Tibial nerve (tissue), 4 donors: Measurements from ENCODE around the gene FHOD1. TPM values are rescaled to one million over a fixed set of nuclear protein-coding genes. Genes with fewer than 3 reads are reported as not detected.

Experiments
- DNase-seq, 2 donors: peaks; one replicate each; pipeline ENCODE4 v3.0.0-alpha.2; 2019; ENCODE audit warnings: low spot score in 2 of 2
- H3K27ac ChIP-seq, 4 donors: fragments of 200-600 bp; sonication (generic) in 3 of 4; one replicate each; pipeline ENCODE4 v1.5.1; 2017 to 2019; ENCODE audit warnings: mild to moderate bottlenecking in 1 of 4
- H3K27me3 ChIP-seq, 2 donors: fragments of 200-600 bp; sonication (generic) in 1 of 2; one replicate each; pipeline versions ENCODE4 v1.5.1 to v1.6.0; 2017 to 2019
- H3K36me3 ChIP-seq, 3 donors: fragments of 200-600 bp; sonication (generic); one replicate each; pipeline ENCODE4 v1.5.1; 2018 to 2019
- H3K4me1 ChIP-seq, 4 donors: fragments of 200-600 bp; sonication (generic) in 3 of 4; one replicate each; pipeline ENCODE4 v1.5.1; 2017 to 2019
- H3K4me3 ChIP-seq, 4 donors: fragments of 200-600 bp; sonication (generic) in 3 of 4; one replicate each; pipeline ENCODE4 v1.5.1; 2017 to 2019; ENCODE audit warnings: mild to moderate bottlenecking in 1 of 4, moderate library complexity in 1 of 4
- H3K9me3 ChIP-seq, 4 donors: fragments of 200-600 bp; sonication (generic) in 3 of 4; one replicate each; pipeline ENCODE4 v1.5.1; 2017 to 2019
- EP300 ChIP-seq, 2 donors: sonication (generic); formaldehyde crosslinking; IDR thresholded peaks; one replicate each; pipeline ENCODE4 v1.6.1; 2017; ENCODE audit warnings: antibody characterized with exemption in 2 of 2, mild to moderate bottlenecking in 1 of 2
- POLR2A ChIP-seq, 2 donors: fragments of 450-650 bp; IDR thresholded peaks; one replicate each; pipeline ENCODE4 v1.6.1; 2017; ENCODE audit warnings: antibody characterized with exemption in 2 of 2, mild to moderate bottlenecking in 2 of 2, moderate library complexity in 2 of 2
- WGBS, 2 donors: methylation state at CpG; one replicate each; pipeline ENCODE4 v1.1.5; 2018; 5-methylcytosine and 5-hydroxymethylcytosine counted together
- total RNA-seq, 4 donors: library from RNA; depleted of rRNA; stranded (reverse); fragments of >200 nt; gene quantifications; one replicate each; pipeline ENCODE4 v1.1.0, GENCODE V29; 2016
- TF ChIP-seq, protein P1 (sequence below), 5 experiments: fragments of 200-600 bp in 3 of 5; fragments of 450-650 bp in 2 of 5; sonication (generic) in 3 of 5; IDR thresholded peaks; one replicate each; pipeline ENCODE4 v1.5.1; 2016 to 2019; ENCODE audit warnings: antibody characterized with exemption in 5 of 5, mild to moderate bottlenecking in 3 of 5, moderate library complexity in 2 of 5

Gene FHOD1
- total RNA-seq, 4 donors from 2014 or later = 17.3 to 45.3 (median 25.5) TPM

- H3K27me3 ChIP-seq = no peaks in the 10 kb centered on the region
- TF ChIP-seq POLR2A (IDR thresholded peaks at IDR 0.05) (no peak), EP300 (IDR thresholded peaks at IDR 0.05) (no peak)
- TF ChIP-seq, protein P1, sequence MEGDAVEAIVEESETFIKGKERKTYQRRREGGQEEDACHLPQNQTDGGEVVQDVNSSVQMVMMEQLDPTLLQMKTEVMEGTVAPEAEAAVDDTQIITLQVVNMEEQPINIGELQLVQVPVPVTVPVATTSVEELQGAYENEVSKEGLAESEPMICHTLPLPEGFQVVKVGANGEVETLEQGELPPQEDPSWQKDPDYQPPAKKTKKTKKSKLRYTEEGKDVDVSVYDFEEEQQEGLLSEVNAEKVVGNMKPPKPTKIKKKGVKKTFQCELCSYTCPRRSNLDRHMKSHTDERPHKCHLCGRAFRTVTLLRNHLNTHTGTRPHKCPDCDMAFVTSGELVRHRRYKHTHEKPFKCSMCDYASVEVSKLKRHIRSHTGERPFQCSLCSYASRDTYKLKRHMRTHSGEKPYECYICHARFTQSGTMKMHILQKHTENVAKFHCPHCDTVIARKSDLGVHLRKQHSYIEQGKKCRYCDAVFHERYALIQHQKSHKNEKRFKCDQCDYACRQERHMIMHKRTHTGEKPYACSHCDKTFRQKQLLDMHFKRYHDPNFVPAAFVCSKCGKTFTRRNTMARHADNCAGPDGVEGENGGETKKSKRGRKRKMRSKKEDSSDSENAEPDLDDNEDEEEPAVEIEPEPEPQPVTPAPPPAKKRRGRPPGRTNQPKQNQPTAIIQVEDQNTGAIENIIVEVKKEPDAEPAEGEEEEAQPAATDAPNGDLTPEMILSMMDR (IDR thresholded peaks at IDR 0.05) = no peak
Observed at GRCh38 chr16:67275321-67275720, 28.0 kb upstream of the FHOD1 start.

DNA sequence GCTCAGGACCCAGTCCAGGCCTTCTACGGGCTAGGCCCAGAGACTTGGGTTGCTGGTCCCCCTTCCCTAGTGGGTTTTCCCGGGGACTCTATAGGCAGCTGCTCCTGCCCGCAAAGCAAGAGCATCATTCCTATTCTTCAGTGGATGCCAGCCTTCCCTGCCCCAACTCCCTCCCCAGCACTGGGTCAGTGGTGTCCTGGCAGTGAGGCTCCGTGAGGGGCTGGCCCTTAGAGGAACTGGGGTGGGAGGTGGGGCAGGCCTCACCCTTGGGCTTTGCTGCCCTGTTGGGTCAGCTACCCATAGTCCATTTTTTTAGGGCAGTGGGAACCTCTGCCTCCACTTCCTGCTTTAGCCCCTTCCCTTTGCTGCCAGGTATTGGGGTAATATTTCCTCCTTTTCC, 24.2 kb upstream of the FHOD1 start:
- WGBS, 2 donors = 83 to 85% methylated on average over 4 of the region's 4 CpGs
- Histone ChIP-seq H3K27me3 (no peaks in the 10 kb centered on the region), H3K4me3 (no peak overlapping the region), H3K27ac (no peak overlapping the region), H3K4me1 (peaks cover 0 to 24% (median 0%) of the 10 kb centered on the region in 4 donors), H3K36me3 (peaks cover 0 to 18% (median 0%) of the 10 kb centered on the region in 3 donors), H3K9me3 (no peaks in the 10 kb centered on the region)
- no peak for DNase-seq
- no peak for TF ChIP-seq EP300 (IDR thresholded peaks at IDR 0.05)
- TF ChIP-seq, protein P1 (IDR thresholded peaks at IDR 0.05) = no peak
- TF ChIP-seq POLR2A (IDR thresholded peaks at IDR 0.05) = no peak

More at GRCh38 chr16:67275321-67275720, 28.0 kb upstream of the FHOD1 start:
- H3K4me1 ChIP-seq = peaks cover 0 to 35% (median 20%) of the 10 kb centered on the region in 4 donors
- no peak for DNase-seq
- H3K9me3 ChIP-seq = no peaks in the 10 kb centered on the region
- no peak overlapping the region for H3K4me3 ChIP-seq
- WGBS, 2 donors = 85 to 96% methylated on average over 2 of the region's 2 CpGs
- H3K36me3 ChIP-seq = peaks cover 0 to 20% (median 0%) of the 10 kb centered on the region in 3 donors
- no peak overlapping the region for H3K27ac ChIP-seq

- Histone ChIP-seq H3K4me1 (peaks cover 0 to 24% (median 0%) of the 10 kb centered on the region in 4 donors), H3K9me3 (no peaks in the 10 kb centered on the region), H3K27ac (no peak overlapping the region), H3K27me3 (no peaks in the 10 kb centered on the region), H3K36me3 (peaks cover 0 to 13% (median 0%) of the 10 kb centered on the region in 3 donors), H3K4me3 (no peak overlapping the region)
- DNase-seq = no peak
- TF ChIP-seq, protein P1 (IDR thresholded peaks at IDR 0.05) = no peak
- no peak for TF ChIP-seq EP300 (IDR thresholded peaks at IDR 0.05)
- no peak for TF ChIP-seq POLR2A (IDR thresholded peaks at IDR 0.05)
- 82 to 86% methylated on average over 11 of the region's 11 CpGs for WGBS, 2 donors
Observed at GRCh38 chr16:67270931-67271338, 23.7 kb upstream of the FHOD1 start.

GRCh38 chr16:67269766-67270165, 22.5 kb upstream of the FHOD1 start:
- Histone ChIP-seq H3K36me3 (peaks cover 0 to 9% (median 0%) of the 10 kb centered on the region in 3 donors), H3K27ac (peak overlapping the region in 1 of 4 donors; percentile 25), H3K27me3 (no peaks in the 10 kb centered on the region), H3K9me3 (no peaks in the 10 kb centered on the region), H3K4me3 (no peak overlapping the region), H3K4me1 (peaks cover 0 to 24% (median 0%) of the 10 kb centered on the region in 4 donors)
- 47 to 48% methylated on average over 5 of the region's 5 CpGs for WGBS, 2 donors
- TF ChIP-seq EP300 (IDR thresholded peaks at IDR 0.05) (no peak), POLR2A (IDR thresholded peaks at IDR 0.05) (no peak)
- TF ChIP-seq, protein P1 (IDR thresholded peaks at IDR 0.05) = no peak
- no peak for DNase-seq

GRCh38 chr16:67268136-67268579, 20.9 kb upstream of the FHOD1 start:
- TF ChIP-seq EP300 (IDR thresholded peaks at IDR 0.05) (no peak), POLR2A (IDR thresholded peaks at IDR 0.05) (no peak)
- TF ChIP-seq, protein P1 (IDR thresholded peaks at IDR 0.05) = no peak
- H3K27me3 ChIP-seq = no peaks in the 10 kb centered on the region
- H3K27ac ChIP-seq = no peak overlapping the region
- no peaks in the 10 kb centered on the region for H3K9me3 ChIP-seq
- H3K4me1 ChIP-seq = peaks cover 0 to 24% (median 0%) of the 10 kb centered on the region in 4 donors
- WGBS, 2 donors = 54 to 67% methylated on average over 5 of the region's 5 CpGs
- no peak for DNase-seq
- no peak overlapping the region for H3K4me3 ChIP-seq
- H3K36me3 ChIP-seq = peaks cover 0 to 9% (median 0%) of the 10 kb centered on the region in 3 donors
